H1 (cell line): ENCODE results near the gene ZFAND6. TPM values are rescaled to one million over a fixed set of nuclear protein-coding genes. Genes with fewer than 3 reads are reported as not detected.

Experiments used
- ATF3 ChIP-seq: IDR thresholded peaks from 2 replicates; pipeline ENCODE4 v1.6.1; 2011; ENCODE audit warnings: low read depth, mild to moderate bottlenecking, low read length; ENCODE audit not compliant: insufficient read depth
- CHD2 ChIP-seq: IDR thresholded peaks from 2 replicates; pipeline ENCODE4 v1.6.1; 2012; ENCODE audit warnings: low read length, improper control_type of control experiment
- MAX ChIP-seq: IDR thresholded peaks from 2 replicates; pipeline ENCODE4 v1.6.1; 2012; ENCODE audit warnings: inconsistent platforms
- PHF8 ChIP-seq: fragments of 200-600 bp; sonication (generic); conservative IDR thresholded peaks from 2 replicates; pipeline ENCODE4 v1.7.1; 2012; ENCODE audit warnings: low read depth, mild to moderate bottlenecking, inconsistent platforms, low read length, moderate library complexity
- RBBP5 ChIP-seq: IDR thresholded peaks from 2 replicates; pipeline ENCODE4 v1.7.1; 2012; ENCODE audit warnings: low read depth, mild to moderate bottlenecking, inconsistent platforms, low read length, moderate library complexity, borderline replicate concordance
- SRF ChIP-seq: IDR thresholded peaks from 2 replicates; pipeline ENCODE4 v1.6.1; 2011; ENCODE audit warnings: mild to moderate bottlenecking, low read depth, low read length, moderate library complexity
- TAF7 ChIP-seq: optimal IDR thresholded peaks from 2 replicates; pipeline ENCODE3; 2011; ENCODE audit warnings: low read depth, mild to moderate bottlenecking, inconsistent platforms, low read length, moderate library complexity, borderline replicate concordance
- polyA plus RNA-seq, 7 experiments: library from polyadenylated mRNA; depleted of rRNA in 3 of 7; stranded (reverse) in 5 of 7; unstranded in 2 of 7; fragments of >200 nt in 5 of 7; fragments of 200-250 nt in 2 of 7; gene quantifications; 1 replicate in 5 of 7; 2 replicates in 1 of 7; 4 replicates in 1 of 7; pipeline versions ENCODE4 v1.2.1 to v1.2.3, GENCODE V29; 2011 to 2013; ENCODE audit warnings: missing spikeins in 2 of 7, mixed read lengths in 2 of 7
- total RNA-seq: library from RNA; stranded (reverse); fragmentation: NEBNext Ultra II Directional; extraction: Animal tissue kit (Norgen Biotek cat#: 25700); gene quantifications from 2 replicates; pipeline ENCODE4 v1.2.1, GENCODE V29; 2021

ZFAND6 gene
- total and polyA plus RNA-seq, 2 of the 8 experiments (the other 6 are each of a cell fraction or from before 2014, with no cell fraction given), result 136 to 237 TPM

GRCh38 chr15:80152896-80153876, 93.7 kb downstream of the ZFAND6 start, which contains the start of gene FAH (continued):
- TF ChIP-seq MAX (peak; percentile 59), TAF7 (no peak), RBBP5 (peak; percentile 60; the same call in 1 of the 2 replicates), CHD2 (no peak), PHF8 (0 out of 2 replicates have a peak, but pooled peaks have one; percentile 18), SRF (no peak), ATF3 (no peak)
